ENCODE results near the gene ALOX5AP.

The ALOX5AP gene

DNA sequence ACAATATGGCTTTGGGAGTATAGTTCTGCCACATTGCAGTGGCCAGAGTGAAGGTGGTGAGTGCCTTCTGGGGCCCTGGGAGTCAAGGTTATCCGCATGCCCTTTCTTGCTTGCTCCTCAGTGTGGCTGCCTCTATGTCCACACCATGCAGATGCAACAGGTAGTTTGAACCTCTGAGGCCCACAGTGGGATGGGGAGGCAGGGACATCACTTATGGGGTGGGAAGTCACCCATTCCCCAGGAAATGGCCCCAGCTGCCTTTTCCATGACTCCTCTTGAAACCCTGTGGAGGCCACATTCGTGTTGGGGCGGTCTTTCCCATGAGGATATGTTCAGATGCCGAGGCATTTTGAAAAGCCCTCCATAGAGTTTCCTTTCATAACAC is 20.0 kb upstream of the ALOX5AP start:
- no peak for DNase-seq

DNA sequence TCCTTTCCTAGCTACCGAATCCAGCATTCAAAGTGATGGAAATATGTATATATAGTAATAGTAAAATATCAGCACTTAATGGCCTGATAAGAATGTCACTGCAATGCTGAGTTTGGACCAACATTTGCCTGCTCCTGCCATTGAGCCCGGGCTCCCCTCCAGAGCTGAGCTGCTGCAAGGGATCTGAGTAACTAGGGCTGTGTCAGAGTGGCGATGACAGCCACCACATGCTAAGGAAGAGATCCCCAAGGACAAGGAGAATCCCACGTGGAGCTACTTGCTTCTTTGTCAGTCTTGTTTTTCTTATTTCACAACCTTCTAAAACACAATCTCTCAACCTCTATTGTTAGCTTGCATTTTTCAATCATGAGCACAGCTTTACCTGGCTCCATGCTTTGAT is 19.5 kb upstream of the ALOX5AP start:
- no peak for DNase-seq

DNA sequence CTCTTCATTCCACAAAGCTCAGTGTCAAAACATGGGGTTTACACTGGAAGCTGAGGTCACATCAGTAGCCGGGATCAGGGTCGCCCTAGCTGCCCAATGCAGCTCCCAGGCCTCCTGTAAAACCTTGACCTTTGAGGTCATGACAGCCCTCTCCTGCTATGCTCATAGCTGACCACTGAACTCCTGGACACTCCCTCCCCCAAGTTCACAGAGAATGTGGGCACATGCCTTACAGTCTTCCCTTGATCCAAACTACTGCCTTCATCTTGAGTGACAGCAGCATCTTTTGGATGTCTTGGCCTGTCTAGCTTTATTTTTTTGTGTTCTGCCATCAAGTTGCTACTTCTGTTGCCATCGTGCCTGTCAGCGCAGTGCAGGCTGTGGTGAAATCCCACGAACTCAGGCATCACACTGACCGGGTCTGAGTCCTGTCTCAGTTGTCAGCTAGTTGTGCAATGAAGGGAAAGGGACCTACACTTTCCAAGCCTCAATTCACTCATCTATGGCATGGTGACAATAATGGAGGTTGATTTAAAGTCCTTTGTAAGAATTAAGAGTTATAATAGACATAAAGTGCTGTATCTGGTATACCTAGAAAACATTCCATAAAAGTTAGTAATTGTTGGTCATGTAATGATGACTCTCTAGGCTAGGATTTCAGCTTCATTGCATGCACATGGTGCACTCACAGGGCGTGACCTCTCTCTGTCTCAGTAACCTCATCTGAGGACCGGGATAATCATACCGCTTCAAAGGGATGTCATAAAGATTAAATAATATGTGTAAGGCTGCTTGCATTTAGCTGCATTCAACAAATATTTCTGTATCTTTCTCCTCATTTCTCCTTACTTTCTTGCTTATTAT is 16.4 kb upstream of the ALOX5AP start:
- DNase-seq, result no peak

DNA sequence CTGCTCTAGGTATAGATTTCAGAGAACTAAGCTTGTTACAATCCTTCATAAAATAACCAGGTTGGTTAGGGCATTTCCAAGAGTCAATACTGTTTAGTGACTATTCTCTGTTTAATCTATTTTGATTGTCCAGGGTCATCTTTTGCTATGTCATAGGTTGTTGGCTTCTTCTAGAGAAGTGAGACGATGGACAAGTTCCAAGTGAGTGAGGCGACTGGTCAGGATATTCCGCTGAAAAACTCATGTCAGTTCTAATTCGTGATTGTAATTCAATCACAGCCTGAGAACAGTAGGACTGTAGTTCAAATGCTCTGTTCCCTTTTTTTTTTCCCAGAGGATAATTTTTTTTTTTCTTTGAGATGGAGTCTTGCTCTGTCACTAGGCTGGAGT is 15.8 kb upstream of the ALOX5AP start:
- no peak for DNase-seq

DNA sequence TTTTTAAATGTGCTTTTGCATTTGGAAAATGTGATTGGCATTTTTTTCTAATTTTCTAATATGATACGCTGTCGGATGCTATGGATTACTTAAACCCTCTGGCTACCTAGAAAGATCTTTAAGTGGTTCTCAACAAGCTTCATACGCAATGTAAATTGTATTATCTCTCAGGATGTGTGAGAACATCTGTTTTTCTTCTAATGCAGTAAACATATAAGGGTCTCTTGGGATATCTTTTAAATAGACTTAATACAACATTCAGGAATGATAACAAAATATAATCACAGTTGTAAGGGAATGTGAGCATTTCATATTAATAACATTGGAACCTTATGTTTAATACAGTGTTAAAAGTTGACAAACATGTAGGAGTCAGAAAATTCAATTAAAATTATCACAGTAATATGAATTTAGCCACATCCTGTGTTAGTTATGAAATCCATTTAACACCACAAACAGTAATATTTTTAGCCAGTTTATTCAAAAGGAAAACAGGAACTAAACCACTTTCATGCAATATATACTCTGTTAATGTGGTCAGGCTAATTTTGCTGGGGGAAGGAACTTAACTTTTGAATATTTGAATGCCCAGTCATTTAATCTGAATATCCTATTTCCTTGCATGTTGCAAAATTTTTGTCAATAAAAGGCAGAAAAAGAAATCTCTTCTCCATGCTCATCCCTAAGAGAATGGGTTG is 15.0 kb upstream of the ALOX5AP start:
- DNase-seq, result no peak

DNA sequence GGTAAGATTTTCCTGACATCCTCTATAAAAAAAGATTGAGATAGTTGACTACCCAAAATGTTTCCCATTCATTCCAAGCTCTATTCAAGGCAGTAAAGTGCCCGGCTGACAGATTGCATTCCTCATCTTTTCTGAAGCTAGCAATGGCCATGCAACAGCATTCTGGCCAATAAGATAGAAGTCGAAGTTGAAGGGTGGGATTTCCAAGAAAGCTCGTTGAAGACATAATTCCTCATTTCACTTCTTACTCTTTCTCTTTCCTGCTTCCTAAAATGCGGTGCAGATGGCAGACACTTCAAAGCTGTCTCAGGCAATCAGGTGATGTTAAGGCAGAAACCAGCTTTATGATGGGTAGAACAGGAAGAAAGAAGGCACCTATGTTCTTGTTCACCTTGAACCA is 13.4 kb upstream of the ALOX5AP start:
- DNase-seq, result no peak

DNA sequence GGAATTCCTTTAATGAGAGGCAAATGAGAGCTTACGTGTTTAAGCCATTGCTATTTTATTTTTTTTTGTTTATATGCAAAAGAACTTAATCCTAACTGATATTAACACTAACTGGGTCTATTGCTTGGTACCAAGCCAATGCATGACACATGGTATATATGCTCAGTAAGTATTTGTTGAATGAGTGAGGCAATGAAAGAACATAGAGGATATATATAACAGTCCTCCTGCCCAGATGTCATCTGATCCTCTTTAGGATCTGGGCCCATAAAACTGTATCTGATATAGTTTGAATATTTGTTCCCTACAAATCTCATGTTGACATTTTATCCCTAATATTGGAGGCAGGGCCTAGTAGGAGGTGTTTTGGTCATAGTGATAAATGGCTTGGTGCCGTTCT is 13.0 kb upstream of the ALOX5AP start:
- DNase-seq, result no peak

DNA sequence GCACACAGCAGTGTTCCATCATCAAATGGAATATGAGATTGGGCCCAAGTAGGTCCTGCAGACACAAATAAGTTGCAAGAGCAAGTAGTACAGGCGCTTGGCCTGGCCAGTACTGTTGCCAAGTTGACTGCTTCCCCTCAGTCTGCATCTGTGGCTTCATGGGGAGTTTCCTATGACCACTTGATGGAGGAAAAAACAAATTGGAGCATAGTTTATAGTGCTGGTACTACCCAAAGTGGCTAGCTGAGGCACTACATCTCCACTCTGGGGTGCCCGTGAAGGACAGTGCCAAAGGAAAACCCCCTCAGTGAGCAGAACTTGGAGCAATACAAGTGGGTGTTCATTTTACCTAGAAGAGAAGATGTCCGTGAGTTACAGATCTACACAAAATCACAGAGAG is 10.6 kb upstream of the ALOX5AP start:
- no peak for DNase-seq

DNA sequence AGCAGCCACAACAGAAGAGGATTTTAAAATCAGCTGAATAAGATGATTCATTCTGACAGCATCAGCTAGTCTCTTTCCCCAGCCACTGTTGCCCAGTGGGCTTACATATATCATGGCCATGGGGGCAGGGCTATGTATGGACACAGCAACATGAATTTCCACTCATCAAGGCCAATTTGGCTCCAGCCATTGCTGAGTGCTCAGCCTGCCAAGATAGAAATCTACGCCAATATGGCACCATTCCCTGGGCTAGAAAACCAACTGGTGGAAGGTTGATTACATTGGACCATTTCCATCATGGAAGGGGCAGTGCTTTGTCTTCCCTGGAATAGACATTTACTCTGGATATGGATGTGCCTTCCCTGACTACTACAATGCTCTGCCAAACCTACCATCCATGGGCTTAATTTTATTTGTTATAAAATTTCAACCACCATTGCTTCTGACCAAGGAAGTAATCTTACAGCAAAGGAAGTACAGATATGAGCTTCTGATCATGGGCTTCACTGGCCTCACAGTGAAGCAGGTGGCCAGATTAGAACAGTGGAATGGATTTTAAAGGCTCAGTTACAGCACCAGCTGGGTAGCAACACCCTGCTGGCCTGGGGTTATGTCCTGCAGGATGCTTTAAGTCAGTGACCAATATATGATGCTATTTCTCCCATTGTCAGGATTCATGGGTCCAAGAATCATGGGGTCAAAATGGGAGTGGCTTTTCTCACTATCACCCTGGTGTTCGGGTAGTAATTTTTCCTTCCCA is 9.8 kb upstream of the ALOX5AP start:
- no peak for DNase-seq

DNA sequence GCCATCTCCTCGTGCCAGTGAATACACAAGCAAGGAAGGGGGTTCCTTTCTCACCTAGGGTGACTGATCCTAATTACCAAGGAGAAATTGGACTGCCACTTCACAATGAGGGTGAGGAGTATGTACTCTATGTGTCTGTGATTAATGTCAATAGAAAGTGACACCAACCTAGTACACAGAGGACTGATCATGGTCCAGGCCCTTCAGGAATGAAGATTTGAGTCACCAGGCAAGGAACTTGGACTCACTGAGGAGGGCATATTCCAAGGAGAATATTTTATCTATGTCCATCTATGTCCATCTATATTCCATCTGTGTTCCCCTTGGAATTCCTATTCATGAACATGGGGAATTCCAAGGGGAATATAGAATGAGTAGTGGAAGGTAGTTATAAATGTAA is 9.2 kb upstream of the ALOX5AP start:
- no peak for DNase-seq

DNA sequence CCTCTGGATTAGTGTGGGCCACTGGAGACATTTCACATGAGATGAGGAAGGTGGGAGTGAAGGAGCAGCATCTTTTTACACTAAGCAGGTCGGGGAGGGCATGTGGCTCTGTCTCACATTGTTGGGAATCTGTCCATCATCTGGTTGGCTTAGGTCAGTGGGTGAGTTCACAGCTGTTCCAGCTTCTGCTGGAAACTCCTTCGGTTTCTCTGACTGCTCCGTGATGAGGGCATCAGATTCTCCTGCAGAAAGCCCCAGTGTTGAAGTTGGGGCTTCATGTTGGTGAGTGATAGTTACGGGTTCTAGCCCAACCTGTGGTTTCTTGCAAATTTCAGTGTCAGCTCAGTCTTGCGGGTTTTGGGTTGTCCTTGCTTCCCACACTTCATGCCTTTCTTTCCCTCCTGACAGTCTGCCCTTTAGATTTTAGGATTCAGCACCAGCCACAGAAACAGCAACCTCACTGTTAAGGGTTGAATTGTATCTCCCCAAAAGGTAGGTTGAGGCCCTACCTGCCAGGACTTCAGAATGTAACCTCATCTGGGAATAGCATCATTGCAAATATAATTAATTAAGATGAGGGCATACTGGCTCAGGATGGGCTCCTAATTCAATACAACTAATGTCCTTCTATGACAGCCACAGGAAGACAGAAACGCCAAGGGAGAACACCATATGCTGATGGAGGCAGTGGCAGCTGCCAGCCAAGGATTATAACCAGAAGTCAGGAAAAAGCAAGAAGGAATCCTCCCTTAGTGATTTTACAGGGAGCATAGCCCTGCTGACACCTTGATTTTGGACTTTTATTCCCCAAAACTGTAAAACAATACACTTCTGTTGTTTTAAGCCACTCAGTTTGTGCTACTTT is 7.6 kb upstream of the ALOX5AP start:
- DNase-seq, result no peak

DNA sequence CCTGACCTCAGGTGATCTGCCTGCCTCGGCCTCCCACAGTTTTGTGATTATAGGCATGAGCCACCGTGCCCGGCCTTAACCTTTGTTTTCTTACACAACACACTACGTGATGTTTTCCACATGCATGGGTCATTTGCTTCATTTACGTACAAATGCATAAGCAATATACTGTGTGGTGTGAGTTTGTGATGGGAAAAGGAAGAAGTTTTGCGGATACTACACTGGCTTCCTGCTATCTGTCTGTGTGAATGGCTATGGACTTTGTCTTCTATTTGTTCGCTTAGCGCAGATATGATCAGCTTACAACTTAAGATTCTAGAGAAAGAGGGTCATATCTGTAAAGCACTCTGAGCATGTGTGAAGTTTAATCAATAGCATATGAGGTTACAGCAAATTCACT is 5.5 kb upstream of the ALOX5AP start:
- no peak for DNase-seq

DNA sequence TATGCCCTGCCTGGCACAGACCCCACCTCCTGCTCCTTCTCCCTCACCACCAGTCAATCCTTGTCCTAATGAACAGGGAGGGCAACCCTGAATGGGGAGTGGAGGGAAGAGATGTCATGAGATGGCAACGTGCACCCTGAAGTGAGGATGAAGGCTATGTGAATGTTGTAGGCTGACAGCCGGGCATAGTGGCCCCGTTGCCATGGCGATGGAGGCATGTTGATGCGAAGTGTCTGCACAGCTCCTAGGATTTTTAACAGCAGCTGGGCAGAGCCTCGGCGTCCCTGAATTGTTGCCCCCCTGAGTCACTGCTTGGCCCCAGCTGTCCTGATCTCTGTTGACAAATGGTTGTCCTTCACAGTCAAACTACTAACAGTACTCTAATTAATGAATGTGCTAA is 4.8 kb upstream of the ALOX5AP start:
- DNase-seq, result no peak

DNA sequence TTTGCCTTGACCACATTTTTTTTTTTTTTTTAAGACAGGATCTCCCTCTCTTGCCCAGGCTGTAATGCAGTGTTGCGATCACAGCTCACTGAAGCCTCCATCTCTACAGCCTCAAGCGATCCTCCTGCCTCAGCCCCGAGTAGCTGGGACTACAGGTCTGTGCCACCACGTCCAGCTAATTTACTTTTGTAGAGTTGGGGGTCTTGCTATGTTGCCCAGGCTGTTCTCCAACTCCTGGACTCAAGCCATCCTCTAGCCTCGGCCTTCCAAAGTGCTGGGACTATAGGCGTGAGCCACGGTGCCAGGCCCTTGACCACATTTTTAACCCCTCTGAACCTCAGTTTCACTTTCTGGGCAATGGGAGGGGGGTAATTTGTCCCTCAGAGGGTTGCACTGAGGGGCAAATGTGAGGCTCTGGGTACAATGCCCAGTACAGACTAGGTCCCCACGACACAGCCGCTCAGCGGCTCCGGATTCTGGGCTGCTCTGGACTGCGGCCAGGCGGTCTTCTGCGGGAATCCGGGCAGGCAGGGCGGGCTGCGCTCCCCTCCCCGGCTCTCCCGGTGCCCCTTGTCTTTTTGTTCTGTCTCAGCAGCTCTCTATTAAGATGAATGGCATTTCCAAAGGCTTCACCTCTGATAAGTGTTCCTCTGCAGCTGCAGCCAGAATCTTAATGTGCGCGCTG is 3.8 kb upstream of the ALOX5AP start:
- no peak for DNase-seq

DNA sequence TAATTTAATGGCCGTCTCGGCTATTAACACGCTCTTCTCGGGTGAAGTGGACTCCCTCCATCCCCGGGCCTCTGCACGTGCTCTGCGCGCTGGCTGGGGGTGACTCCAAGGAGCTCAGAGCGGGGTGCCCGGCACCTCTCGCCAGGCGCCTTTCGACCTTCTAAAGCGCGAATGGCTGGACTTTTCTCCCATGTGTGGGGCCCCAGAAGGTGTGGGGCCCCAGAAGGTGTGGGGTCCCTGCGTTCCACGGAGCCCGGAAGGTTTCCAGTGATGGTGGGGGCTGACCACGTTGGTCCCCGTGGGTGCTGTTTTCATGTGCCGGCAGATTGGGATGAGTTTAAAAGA is 3.3 kb upstream of the ALOX5AP start:
- no peak for DNase-seq

DNA sequence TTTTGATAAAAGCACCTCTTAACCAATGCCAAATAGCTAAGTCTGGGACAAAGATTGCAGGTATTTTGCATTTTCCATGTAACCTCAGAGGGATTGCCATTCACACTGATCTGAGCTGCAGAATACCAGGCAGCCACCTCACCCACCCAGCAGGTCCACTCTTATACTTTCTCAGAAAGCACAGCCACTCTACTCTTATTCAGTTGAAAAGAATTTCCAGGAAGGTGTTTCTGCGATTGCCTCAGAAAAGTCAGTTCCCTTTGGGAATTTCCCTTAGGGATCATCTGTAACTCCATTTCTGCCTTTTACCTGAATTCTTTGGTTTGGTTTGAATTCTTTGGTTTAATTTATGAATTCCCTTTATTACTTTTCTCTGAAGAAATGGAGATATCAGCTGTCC is 904 bp upstream of the ALOX5AP start:
- no peak for DNase-seq

DNA sequence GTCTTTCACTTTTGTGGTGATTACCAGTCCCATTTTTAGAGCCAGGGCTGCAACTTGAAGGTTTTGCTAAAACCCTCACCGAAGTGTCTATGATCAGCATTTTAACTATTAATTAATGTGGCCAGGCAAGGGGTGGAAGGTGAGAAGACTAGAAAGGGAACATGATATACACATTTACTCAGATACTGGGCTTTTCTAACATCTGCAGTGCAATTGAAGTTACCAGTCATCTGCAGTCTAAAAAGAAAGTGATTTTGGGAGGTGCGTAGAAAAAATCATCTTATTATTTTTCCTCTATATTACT is 481 bp downstream of the ALOX5AP start:
- DNase-seq, result no peak

DNA sequence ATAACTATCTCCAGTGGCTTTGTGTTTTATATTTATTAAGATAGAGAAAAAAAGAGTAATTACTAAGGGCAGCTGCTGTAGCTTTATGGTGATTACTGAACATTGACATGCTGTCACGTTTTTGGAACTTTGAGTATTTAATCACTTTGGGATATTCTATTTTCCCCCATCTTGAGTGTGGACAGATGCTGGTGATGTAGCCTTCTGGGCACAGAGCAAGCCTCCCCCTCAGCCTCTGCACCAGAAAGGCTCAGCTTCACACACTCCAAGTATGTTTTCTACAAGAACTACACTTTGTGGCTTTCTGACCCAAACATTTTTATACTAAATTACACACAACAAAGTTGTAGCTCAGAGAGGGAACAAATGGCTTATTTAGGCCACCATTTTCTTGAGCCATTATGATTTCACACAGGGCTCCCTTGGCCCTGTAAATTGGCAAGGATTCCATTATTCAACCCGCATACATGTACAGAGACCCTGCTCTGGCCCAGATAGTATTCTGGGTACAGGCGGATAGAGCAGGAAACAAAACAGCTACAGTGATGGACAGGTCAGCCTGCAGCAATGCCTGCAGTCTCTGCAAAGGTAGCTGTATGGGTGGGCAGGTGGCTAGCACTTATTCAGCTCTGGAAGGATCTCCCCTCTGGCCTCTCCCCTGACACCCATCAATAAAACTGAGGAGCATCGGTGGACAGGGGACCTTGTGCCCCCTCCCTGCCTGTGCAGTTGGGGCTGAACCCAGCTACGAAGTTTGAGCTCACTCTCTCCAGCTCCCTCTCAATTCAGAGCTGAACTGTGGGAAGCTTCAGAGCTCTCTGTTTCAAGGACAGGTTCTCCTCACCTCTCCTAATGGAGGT is 1.3 kb downstream of the ALOX5AP start:
- no peak for DNase-seq

DNA sequence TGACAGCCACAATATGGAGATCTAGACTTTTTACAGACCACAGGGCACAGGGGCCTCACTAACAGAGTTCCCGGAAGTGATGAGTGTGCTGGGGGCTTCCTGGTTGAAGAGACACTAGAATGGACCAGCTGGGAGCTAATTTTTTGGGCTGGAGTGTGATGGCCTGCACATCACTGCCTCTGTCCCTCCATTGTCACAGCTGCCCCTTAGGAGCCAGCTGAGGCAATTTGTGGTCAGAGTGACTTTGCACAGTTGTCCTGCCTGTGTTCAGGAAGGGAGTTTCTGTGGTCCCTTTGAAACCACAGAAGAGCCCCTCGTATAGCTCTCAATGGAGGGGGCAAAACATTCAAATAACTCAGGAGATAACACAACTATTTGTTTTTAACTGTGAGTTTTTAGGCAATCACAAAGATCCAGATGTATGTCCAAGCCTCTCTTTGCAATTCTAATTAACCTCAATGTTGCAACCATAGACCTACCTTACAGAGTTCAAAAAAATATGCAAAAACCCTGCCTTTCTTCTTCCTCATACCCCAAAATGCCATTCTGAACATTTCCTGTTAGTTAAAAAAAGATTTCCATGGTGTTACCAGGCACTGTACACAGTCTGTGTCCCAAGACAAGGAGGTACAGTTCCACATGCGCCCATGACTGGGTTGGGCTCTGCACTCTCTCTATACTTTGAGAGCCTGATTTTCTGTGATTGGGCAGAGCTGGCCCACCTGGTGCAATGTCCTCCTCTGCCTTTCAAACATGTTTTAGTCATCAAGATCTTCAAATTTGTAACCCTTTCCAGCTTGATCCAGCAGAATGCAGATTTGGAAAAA is 2.4 kb downstream of the ALOX5AP start:
- DNase-seq, result no peak

DNA sequence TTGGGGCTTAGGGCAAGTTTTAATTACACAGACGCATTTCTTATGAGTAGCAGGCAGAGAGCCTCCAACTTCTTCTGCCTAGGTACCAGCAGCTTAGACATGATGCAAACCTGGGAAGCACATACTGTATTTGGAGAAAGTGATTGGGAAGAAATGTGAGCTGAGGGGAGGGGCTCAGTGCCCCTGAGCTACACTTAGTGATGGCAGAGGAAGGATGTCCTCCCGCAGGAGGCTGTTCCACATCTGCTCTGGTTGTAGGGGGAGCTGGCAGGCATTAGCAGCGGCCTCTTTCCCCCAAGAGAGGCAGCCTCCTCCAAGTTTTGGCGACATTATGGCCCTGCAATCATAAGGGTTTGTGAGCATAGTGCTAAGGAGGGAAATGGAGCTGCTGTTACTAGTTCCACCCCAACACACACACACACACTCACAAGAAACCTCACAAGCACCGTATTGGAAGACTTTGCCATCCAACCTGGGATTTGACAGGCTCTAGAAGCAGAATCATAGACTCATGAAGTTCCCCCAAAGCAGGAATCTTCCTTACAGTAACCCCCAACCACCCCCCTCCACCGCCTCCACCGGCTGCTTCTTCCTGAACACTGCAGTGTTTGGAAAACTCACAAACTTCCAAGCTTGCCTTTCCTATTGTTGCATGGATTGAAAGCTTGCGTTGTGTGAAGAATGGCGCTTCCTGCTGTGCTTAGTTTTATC is 3.3 kb downstream of the ALOX5AP start:
- DNase-seq, result no peak

All from stimulated activated CD4-positive, alpha-beta T cell treated with anti-CD3 and anti-CD28 coated beads, Interleukin-4, amount 100 ng/mL, for 24 hours (primary cell).